Gastrocnemius medialis (tissue), 4 donors: Measurements from ENCODE around the gene CXCL9. TPM values are rescaled to one million over a fixed set of nuclear protein-coding genes. Genes with fewer than 3 reads are reported as not detected.

Source experiments
- ATAC-seq, 2 donors: fragments of 150-250 bp; one replicate each; pipeline ENCODE4 v1.9.1; 2016
- DNase-seq, 2 donors: peaks; one replicate each; pipeline ENCODE4 v3.0.0-alpha.2; 2019
- H3K27ac ChIP-seq, 4 donors: fragments of 200-600 bp; sonication (generic); 1 replicate in 1 of 4; 2 replicates in 3 of 4; pipeline ENCODE4 v1.5.1; 2016 to 2018; ENCODE audit warnings: mild to moderate bottlenecking in 2 of 4, moderate library complexity in 1 of 4
- H3K27me3 ChIP-seq, 3 donors: fragments of 200-600 bp; sonication (generic) in 2 of 3; 1 replicate in 1 of 3; 2 replicates in 2 of 3; pipeline versions ENCODE4 v1.5.1 to v1.6.0; 2016 to 2019; ENCODE audit warnings: mild to moderate bottlenecking in 1 of 3, moderate library complexity in 1 of 3
- H3K36me3 ChIP-seq, 2 donors: fragments of 200-600 bp; sonication (generic) in 1 of 2; one replicate each; pipeline ENCODE4 v1.5.1; 2017 to 2018
- H3K4me1 ChIP-seq, 2 donors: fragments of 200-600 bp; sonication (generic) in 1 of 2; one replicate each; pipeline ENCODE4 v1.5.1; 2016 to 2017; ENCODE audit warnings: mild to moderate bottlenecking in 2 of 2
- H3K4me3 ChIP-seq, 4 donors: fragments of 200-600 bp; sonication (generic) in 3 of 4; 1 replicate in 1 of 4; 2 replicates in 3 of 4; pipeline ENCODE4 v1.5.1; 2016 to 2019; ENCODE audit warnings: mild to moderate bottlenecking in 2 of 4
- H3K9me3 ChIP-seq, 3 donors: fragments of 200-600 bp; sonication (generic) in 2 of 3; 1 replicate in 1 of 3; 2 replicates in 2 of 3; pipeline ENCODE4 v1.5.1; 2016 to 2019
- POLR2A ChIP-seq, 2 donors: fragments of 450-650 bp; IDR thresholded peaks; one replicate each; pipeline ENCODE4 v1.6.1; 2017; ENCODE audit warnings: antibody characterized with exemption in 2 of 2, mild to moderate bottlenecking in 2 of 2, moderate library complexity in 2 of 2
- in situ Hi-C, 4 donors: fragments of 200-750 bp; cut with MboI; loops; one replicate each; pipeline versions ENCODE4 v1.15.0 to v1.8.0; 2017; ENCODE audit warnings: low sequenced_read_pairs in 4 of 4
- intact Hi-C: fragments of 100-400 bp; cut with DNase I; formaldehyde crosslinking; loops from one replicate; pipeline ENCODE4 v1.15.1; 2023; ENCODE audit warnings: low total_unique reads
- total RNA-seq, 4 donors: library from RNA; depleted of rRNA; stranded (reverse); fragments of >200 nt; gene quantifications; one replicate each; pipeline versions ENCODE4 v1.1.0 to v1.2.3, GENCODE V29; 2016
- TF ChIP-seq, protein P1 (sequence below), 5 experiments: fragments of 450-650 bp in 3 of 5; fragments of 200-600 bp in 2 of 5; sonication (generic) in 2 of 5; IDR thresholded peaks in 4 of 5; conservative IDR thresholded peaks in 1 of 5; 1 replicate in 4 of 5; 2 replicates in 1 of 5; pipeline ENCODE4 v1.5.1; 2016 to 2019; ENCODE audit warnings: antibody characterized with exemption in 5 of 5, mild to moderate bottlenecking in 3 of 5, moderate library complexity in 3 of 5

The CXCL9 gene
- total RNA-seq, 4 donors from 2014 or later, result 0.40 to 1.6 (median 0.46) TPM; not detected in 1

DNA sequence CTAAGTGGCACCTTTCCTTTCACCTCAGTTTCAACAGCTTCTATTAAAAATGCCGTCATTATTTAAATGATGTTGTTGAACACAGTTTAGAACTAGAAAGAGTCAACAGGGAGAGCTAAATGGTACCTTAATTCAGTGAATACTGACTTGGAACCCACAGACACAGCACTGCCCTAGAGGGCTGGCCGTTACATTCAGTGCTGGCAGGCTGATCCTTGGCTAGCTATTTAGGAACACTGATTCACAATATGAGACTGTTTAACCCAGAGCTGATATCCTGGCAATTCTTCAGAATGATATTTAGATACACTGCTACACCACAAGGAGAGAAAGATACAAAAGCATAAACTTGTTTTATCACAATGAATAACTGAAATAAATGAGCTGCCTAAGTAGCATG lies 53.8 kb downstream of the CXCL9 start:
- in situ Hi-C loops, result loop anchor here in 2 of 4 donors (25.0 kb wide), 2 partner anchors 141 to 166 kb away; no protein-coding TSS in a partner anchor
- DNase-seq (no peak), ATAC-seq (no peak)
- Histone ChIP-seq H3K27ac (no peak overlapping the region), H3K4me3 (no peak overlapping the region), H3K4me1 (no peaks in the 10 kb centered on the region), H3K36me3 (peaks cover 2 to 88% of the 10 kb centered on the region in 2 donors), H3K27me3 (no peaks in the 10 kb centered on the region), H3K9me3 (no peaks in the 10 kb centered on the region)
- no peak for TF ChIP-seq POLR2A (IDR thresholded peaks at IDR 0.05)
- TF ChIP-seq, protein P1, sequence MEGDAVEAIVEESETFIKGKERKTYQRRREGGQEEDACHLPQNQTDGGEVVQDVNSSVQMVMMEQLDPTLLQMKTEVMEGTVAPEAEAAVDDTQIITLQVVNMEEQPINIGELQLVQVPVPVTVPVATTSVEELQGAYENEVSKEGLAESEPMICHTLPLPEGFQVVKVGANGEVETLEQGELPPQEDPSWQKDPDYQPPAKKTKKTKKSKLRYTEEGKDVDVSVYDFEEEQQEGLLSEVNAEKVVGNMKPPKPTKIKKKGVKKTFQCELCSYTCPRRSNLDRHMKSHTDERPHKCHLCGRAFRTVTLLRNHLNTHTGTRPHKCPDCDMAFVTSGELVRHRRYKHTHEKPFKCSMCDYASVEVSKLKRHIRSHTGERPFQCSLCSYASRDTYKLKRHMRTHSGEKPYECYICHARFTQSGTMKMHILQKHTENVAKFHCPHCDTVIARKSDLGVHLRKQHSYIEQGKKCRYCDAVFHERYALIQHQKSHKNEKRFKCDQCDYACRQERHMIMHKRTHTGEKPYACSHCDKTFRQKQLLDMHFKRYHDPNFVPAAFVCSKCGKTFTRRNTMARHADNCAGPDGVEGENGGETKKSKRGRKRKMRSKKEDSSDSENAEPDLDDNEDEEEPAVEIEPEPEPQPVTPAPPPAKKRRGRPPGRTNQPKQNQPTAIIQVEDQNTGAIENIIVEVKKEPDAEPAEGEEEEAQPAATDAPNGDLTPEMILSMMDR (IDR thresholded peaks at IDR 0.05 in 4 of 5, conservative IDR thresholded peaks at IDR 0.05 in 1 of 5), result no peak
- intact Hi-C loops, result no loop called here

Other genes with a start within 250 kb of the CXCL9 start
- gene PPEF2, start 105.1 kb downstream of the CXCL9 start, total RNA-seq, result under 1 TPM in 1 of 4 donors, not detected in 3; 0.13 TPM
- 10 to 100 TPM; 18.5 to 69.8 (median 42.3) TPM for gene NAAA, start 66.5 kb downstream of the CXCL9 start, total RNA-seq
- 10 to 100 TPM; 23.5 to 46.0 (median 29.4) TPM for gene SDAD1, start 16.6 kb downstream of the CXCL9 start, total RNA-seq
- gene CXCL10, start 16.0 kb upstream of the CXCL9 start, total RNA-seq, result under 1 TPM in 1 of 4 donors, not detected in 3; 0.97 TPM
- not detected for gene CXCL11, start 28.6 kb upstream of the CXCL9 start, total RNA-seq
- gene ART3, start 67.2 kb upstream of the CXCL9 start, total RNA-seq, result 10 to 100 TPM; 55.2 to 91.0 (median 83.4) TPM
- gene NUP54, start 140.9 kb upstream of the CXCL9 start, total RNA-seq, result 10 to 100 TPM; 15.7 to 22.8 (median 20.0) TPM
- 100 to 1,000 TPM in 3 of 4 donors, 10 to 100 TPM in 1; 91.3 to 292 (median 186) TPM for gene SCARB2, start 206.3 kb upstream of the CXCL9 start, total RNA-seq
- 1 to 10 TPM in 3 of 4 donors, under 1 TPM in 1; 0.56 to 6.8 (median 3.8) TPM for gene FAM47E, start 244.2 kb upstream of the CXCL9 start, total RNA-seq